NCI-H226 (cell line): ENCODE results near the gene DCTD.

Source experiments
- DNase-seq: peaks from one replicate; pipeline ENCODE4 v3.0.0-alpha.2; 2015

The DCTD gene

GRCh38 chr4:182866746-182867145, 50.4 kb downstream of the DCTD start:
- DNase-seq, result no peak

GRCh38 chr4:182863501-182863900, 53.7 kb downstream of the DCTD start:
- no peak for DNase-seq

- no peak for DNase-seq
These were observed 54.3 kb downstream of the DCTD start for GRCh38 chr4:182862921-182863320.

GRCh38 chr4:182862141-182862875, 54.9 kb downstream of the DCTD start:
- no peak for DNase-seq

DNA sequence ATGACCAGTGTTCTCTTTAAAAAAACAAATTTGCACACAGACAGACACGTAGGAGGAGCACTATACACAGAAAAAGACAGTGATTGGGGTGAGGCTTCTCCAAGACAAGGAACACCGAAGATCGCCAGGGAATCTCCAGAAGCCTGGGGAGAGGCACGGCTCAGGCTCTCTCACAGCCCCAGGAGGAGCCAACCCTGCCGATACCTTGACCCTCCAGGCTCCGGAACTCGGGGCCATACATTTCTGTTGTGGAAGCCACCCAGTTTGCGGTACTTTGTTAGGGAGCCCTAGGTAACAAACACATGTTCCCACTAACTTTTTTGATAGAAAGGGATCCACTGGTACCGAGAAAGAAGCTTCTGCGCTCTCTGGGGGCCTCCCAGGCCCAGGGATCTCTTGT, 55.8 kb downstream of the DCTD start:
- DNase-seq, result no peak

GRCh38 chr4:182859730-182860129, 57.5 kb downstream of the DCTD start:
- DNase-seq, result no peak

GRCh38 chr4:182858711-182859110, 58.5 kb downstream of the DCTD start:
- no peak for DNase-seq

- DNase-seq, result no peak
These were observed 60.3 kb downstream of the DCTD start for GRCh38 chr4:182856862-182857261.

- DNase-seq, result no peak
These were observed 61.3 kb downstream of the DCTD start for GRCh38 chr4:182855877-182856276.

- DNase-seq, result no peak
These were observed 61.9 kb downstream of the DCTD start for GRCh38 chr4:182855312-182855711.

DNA sequence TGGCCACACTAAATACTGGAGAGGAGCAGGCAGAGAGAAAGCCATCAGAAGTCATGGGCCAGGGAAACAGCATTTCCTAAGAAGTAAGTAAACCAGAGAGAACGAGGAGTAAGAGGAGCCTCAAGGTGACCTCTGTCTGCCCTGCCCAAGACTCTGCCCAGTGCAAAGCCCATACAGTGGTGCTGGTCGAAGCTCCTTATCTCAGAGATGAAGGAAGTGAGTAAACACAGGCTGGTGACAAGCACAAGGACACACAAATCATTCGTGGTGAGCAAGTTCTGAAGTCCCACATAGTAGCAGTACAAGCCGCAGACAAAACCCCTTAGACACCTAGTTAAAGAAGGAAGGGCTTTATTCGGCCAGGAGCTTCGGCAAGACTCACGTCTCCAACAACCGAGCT, 62.7 kb downstream of the DCTD start:
- DNase-seq, result no peak

- no peak for DNase-seq
These were observed 63.4 kb downstream of the DCTD start for GRCh38 chr4:182853731-182854330.

GRCh38 chr4:182848685-182849084, 68.5 kb downstream of the DCTD start:
- DNase-seq, result no peak

- no peak for DNase-seq
These were observed 69.4 kb downstream of the DCTD start for GRCh38 chr4:182847576-182848450.

GRCh38 chr4:182846036-182846435, 71.2 kb downstream of the DCTD start:
- DNase-seq, result no peak

DNA sequence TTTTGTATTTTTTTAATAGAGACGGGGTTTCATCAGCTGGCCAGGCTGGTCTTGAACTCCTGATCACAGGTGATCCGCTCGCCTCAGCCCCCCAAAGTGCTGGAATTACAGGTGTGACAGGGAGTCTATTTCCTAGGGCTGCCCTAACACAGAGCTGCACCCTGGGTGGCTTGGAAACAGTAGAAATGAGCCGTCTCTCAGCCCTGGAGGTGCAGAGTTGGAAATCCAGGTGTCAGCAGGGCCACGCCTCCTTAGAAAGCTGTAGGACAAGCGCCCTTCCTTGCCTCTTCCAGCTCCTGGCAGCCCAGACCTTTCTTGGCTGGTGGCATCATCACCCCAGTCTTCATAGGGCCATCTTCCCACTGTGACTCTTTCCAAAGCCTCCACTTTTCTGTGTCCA, 71.6 kb downstream of the DCTD start:
- DNase-seq, result no peak

DNA sequence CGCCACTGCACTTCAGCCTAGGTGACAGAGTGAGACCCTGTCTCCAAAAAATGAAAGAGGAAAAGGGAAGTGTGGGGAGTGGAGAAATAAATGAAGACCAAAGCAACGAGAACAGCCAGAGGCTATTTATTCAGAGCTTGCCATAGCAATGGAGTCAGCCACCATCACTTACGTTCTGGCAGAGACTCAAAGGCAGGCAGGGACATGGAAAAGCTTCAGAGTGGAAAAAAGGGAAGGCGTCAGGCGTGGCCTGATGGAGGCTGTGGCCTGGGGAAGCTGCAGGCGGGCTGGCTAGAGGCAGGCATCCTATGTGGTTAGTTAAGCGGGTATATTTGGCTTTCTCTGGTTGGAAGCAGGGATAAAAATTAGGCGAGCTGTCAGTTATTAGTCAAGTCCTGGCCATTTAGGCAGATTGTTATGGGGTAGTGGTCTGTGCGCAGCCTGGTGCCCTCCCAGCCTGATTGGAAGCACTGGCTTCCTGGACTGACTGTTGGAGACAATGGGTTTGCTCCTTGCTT, 73.3 kb downstream of the DCTD start:
- DNase-seq, result no peak

GRCh38 chr4:182842759-182843390, 74.3 kb downstream of the DCTD start:
- no peak for DNase-seq

GRCh38 chr4:182842104-182842600, 75.0 kb downstream of the DCTD start:
- no peak for DNase-seq

- DNase-seq, result no peak
These were observed 77.1 kb downstream of the DCTD start for GRCh38 chr4:182840108-182840507.
